22Rv1 (cell line): ENCODE measurements around the gene EPB41.

ENCODE experiments used
- ZFX ChIP-seq: fragments of 450-650 bp; IDR thresholded peaks from 2 replicates; pipeline ENCODE4 v1.6.1; 2017; ENCODE audit warnings: antibody characterized with exemption, borderline replicate concordance
- TF ChIP-seq, protein P1 (sequence below): fragments of 450-650 bp; IDR thresholded peaks from 2 replicates; pipeline ENCODE4 v1.5.1; 2017; ENCODE audit warnings: mild to moderate bottlenecking

DNA sequence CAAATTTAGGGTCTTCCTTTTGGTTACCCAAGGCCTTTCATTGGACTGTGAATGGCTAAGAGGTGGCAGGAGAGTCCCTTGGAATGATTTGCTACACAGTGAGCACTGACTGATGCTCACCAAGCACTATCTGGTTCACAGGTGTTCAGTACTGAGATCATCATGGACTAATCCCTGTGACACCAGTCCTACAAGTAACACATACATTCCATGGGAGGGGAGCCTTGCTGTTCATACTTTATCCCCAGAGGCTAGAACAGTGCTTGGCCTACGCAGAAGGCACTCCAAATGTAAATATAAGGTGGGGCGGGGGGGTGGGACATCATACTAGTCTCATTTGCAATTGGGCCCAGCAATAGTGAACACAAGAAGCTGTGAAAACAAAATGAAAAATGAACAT lies 229.8 kb downstream of the EPB41 start:
- TF ChIP-seq, protein P1, sequence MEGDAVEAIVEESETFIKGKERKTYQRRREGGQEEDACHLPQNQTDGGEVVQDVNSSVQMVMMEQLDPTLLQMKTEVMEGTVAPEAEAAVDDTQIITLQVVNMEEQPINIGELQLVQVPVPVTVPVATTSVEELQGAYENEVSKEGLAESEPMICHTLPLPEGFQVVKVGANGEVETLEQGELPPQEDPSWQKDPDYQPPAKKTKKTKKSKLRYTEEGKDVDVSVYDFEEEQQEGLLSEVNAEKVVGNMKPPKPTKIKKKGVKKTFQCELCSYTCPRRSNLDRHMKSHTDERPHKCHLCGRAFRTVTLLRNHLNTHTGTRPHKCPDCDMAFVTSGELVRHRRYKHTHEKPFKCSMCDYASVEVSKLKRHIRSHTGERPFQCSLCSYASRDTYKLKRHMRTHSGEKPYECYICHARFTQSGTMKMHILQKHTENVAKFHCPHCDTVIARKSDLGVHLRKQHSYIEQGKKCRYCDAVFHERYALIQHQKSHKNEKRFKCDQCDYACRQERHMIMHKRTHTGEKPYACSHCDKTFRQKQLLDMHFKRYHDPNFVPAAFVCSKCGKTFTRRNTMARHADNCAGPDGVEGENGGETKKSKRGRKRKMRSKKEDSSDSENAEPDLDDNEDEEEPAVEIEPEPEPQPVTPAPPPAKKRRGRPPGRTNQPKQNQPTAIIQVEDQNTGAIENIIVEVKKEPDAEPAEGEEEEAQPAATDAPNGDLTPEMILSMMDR, result no peak
- no peak for TF ChIP-seq ZFX
